ENCODE measurements around the gene COPS2.

- TF ChIP-seq CTCF (IDR thresholded peaks at IDR 0.05; ENCODE audit: insufficient read depth, low read length) (no peak), GABPA (IDR thresholded peaks at IDR 0.05; ENCODE audit: low read depth) (no peak), POLR2AphosphoS5 (IDR thresholded peaks at IDR 0.05; ENCODE audit: low read depth) (no peak), SPI1 (IDR thresholded peaks at IDR 0.05; ENCODE audit: borderline replicate concordance, low read depth) (no peak)
- TF ChIP-seq, protein P1, sequence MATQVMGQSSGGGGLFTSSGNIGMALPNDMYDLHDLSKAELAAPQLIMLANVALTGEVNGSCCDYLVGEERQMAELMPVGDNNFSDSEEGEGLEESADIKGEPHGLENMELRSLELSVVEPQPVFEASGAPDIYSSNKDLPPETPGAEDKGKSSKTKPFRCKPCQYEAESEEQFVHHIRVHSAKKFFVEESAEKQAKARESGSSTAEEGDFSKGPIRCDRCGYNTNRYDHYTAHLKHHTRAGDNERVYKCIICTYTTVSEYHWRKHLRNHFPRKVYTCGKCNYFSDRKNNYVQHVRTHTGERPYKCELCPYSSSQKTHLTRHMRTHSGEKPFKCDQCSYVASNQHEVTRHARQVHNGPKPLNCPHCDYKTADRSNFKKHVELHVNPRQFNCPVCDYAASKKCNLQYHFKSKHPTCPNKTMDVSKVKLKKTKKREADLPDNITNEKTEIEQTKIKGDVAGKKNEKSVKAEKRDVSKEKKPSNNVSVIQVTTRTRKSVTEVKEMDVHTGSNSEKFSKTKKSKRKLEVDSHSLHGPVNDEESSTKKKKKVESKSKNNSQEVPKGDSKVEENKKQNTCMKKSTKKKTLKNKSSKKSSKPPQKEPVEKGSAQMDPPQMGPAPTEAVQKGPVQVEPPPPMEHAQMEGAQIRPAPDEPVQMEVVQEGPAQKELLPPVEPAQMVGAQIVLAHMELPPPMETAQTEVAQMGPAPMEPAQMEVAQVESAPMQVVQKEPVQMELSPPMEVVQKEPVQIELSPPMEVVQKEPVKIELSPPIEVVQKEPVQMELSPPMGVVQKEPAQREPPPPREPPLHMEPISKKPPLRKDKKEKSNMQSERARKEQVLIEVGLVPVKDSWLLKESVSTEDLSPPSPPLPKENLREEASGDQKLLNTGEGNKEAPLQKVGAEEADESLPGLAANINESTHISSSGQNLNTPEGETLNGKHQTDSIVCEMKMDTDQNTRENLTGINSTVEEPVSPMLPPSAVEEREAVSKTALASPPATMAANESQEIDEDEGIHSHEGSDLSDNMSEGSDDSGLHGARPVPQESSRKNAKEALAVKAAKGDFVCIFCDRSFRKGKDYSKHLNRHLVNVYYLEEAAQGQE (IDR thresholded peaks at IDR 0.05; ENCODE audit: insufficient replicate concordance, low read depth): no peak
These were observed 69.5 kb downstream of the COPS2 start for GRCh38 chr15:49085696-49086459.
